Lower leg skin (tissue), 3 donors: ENCODE results near the gene FMO2.

Experiments used
- POLR2A ChIP-seq, 2 donors: fragments of 450-650 bp; IDR thresholded peaks; one replicate each; pipeline ENCODE4 v1.6.1; 2016 to 2017; ENCODE audit warnings: antibody characterized with exemption in 2 of 2, mild to moderate bottlenecking in 1 of 2, moderate library complexity in 1 of 2
- TF ChIP-seq, protein P1 (sequence below), 3 donors: fragments of 450-650 bp; IDR thresholded peaks; one replicate each; pipeline ENCODE4 v1.5.1; 2016; ENCODE audit warnings: antibody characterized with exemption in 3 of 3, mild to moderate bottlenecking in 3 of 3, moderate library complexity in 2 of 3

DNA sequence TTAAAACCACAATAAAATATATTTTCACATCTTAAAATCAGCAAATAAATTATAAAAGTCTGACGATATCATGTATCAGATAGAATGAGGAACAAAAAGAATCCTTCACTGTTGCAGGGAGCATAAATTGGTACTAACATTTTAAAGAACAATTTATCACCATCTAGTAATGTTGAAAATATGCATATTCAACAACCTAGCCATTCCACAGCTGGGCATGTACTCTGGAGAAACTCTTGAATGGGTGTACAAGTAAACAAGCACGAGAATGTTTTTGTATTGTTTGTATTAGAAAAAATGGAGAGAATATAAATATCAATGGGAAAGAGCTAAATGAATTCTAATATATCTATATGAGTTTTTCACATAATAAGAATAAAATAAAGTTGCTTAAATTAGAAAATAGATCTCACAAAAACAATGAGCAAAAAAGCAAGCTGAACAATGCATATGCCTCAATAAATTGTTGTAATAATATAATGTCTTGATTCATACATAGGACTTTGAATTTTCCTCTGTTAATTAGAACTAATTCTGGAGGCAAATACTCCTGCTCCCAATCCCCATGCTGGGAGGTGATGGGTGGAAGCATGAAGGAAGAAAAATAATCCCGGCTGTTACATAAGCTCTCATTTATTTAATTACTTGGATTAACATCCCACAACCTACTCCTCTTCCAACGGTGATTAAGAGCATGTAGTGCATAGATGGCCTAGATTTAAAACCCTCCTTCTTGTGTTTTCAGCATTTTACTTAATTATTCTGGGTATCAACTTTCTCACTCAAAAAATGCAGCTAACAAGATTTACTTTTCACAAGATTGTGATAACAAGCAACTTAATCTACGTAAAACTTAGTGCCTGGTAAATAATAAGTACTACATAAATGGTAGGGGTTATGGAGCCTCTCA is 5.5 kb upstream of the FMO2 start:
- TF ChIP-seq, protein P1, sequence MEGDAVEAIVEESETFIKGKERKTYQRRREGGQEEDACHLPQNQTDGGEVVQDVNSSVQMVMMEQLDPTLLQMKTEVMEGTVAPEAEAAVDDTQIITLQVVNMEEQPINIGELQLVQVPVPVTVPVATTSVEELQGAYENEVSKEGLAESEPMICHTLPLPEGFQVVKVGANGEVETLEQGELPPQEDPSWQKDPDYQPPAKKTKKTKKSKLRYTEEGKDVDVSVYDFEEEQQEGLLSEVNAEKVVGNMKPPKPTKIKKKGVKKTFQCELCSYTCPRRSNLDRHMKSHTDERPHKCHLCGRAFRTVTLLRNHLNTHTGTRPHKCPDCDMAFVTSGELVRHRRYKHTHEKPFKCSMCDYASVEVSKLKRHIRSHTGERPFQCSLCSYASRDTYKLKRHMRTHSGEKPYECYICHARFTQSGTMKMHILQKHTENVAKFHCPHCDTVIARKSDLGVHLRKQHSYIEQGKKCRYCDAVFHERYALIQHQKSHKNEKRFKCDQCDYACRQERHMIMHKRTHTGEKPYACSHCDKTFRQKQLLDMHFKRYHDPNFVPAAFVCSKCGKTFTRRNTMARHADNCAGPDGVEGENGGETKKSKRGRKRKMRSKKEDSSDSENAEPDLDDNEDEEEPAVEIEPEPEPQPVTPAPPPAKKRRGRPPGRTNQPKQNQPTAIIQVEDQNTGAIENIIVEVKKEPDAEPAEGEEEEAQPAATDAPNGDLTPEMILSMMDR (IDR thresholded peaks at IDR 0.05) = no peak
- no peak for TF ChIP-seq POLR2A (IDR thresholded peaks at IDR 0.05)
